ENCODE results near the gene PTPRE. TPM values are rescaled to one million over a fixed set of nuclear protein-coding genes. Genes with fewer than 3 reads are reported as not detected.

PTPRE gene
- total RNA-seq, 1 experiment from 2014 or later, result 7.9 TPM

- ChIA-PET CTCF (no interaction called here), POLR2A (ENCODE audit: unreplicated experiment) (interaction anchor here (0.6 kb wide), 1 partner anchor 64 kb away, joined by 4 read pairs; no protein-coding TSS in a partner anchor)
- TF ChIP-seq EZH2 (IDR thresholded peaks at IDR 0.05; ENCODE audit: low read depth) (no peak), CTCF (conservative IDR thresholded peaks at IDR 0.05) (no peak)
- Histone ChIP-seq H3K79me2 (ENCODE audit: low read depth) (peaks cover 6% of the 10 kb centered on the region; the same call in 1 of the 2 replicates), H3F3A (ENCODE audit: insufficient read depth, low read depth) (peaks cover 9% of the 10 kb centered on the region; the same call in 1 of the 2 replicates), H3K4me3 (no peak overlapping the region), H3K4me1 (replicated peaks; ENCODE audit: insufficient read depth) (peaks cover 28% of the 10 kb centered on the region), H3K9me3 (ENCODE audit: insufficient read depth, low read depth) (no peaks in the 10 kb centered on the region), H3K4me2 (no peak overlapping the region), H2AFZ (no peak overlapping the region), H3K27ac (no peak overlapping the region), H3K9me2 (ENCODE audit: insufficient read depth) (no peaks in the 10 kb centered on the region), H3K27me3 (ENCODE audit: insufficient read depth, low read depth) (no peaks in the 10 kb centered on the region), H3K36me3 (ENCODE audit: low read depth) (no peaks in the 10 kb centered on the region), H4K20me1 (ENCODE audit: insufficient read depth) (no peaks in the 10 kb centered on the region)
- no peak for DNase-seq
- intact Hi-C loops (cut with micrococcal nuclease; ENCODE audit: unreplicated experiment), result no loop called here
- BruUV-seq (replicated peaks), result no TSS peak
These were observed 41.9 kb downstream of the PTPRE start for GRCh38 chr10:127948791-127949190.

- ChIA-PET POLR2A (ENCODE audit: unreplicated experiment) (no interaction called here), CTCF (no interaction called here)
- Histone ChIP-seq H3K27me3 (ENCODE audit: insufficient read depth, low read depth) (no peaks in the 10 kb centered on the region), H3K4me3 (no peak overlapping the region), H3K27ac (no peak overlapping the region), H3K4me2 (no peak overlapping the region), H3K79me2 (ENCODE audit: low read depth) (peaks cover 6% of the 10 kb centered on the region; the same call in 1 of the 2 replicates), H4K20me1 (ENCODE audit: insufficient read depth) (no peaks in the 10 kb centered on the region), H3K9me2 (ENCODE audit: insufficient read depth) (no peaks in the 10 kb centered on the region), H3K36me3 (ENCODE audit: low read depth) (no peaks in the 10 kb centered on the region), H2AFZ (no peak overlapping the region), H3F3A (ENCODE audit: insufficient read depth, low read depth) (peaks cover 4% of the 10 kb centered on the region; the same call in 1 of the 2 replicates), H3K9me3 (ENCODE audit: insufficient read depth, low read depth) (no peaks in the 10 kb centered on the region), H3K4me1 (replicated peaks; ENCODE audit: insufficient read depth) (peaks cover 22% of the 10 kb centered on the region)
- DNase-seq, result no peak
- no TSS peak for BruUV-seq (replicated peaks)
- TF ChIP-seq EZH2 (IDR thresholded peaks at IDR 0.05; ENCODE audit: low read depth) (no peak), CTCF (conservative IDR thresholded peaks at IDR 0.05) (no peak)
- intact Hi-C loops (cut with micrococcal nuclease; ENCODE audit: unreplicated experiment), result no loop called here
These were observed 42.9 kb downstream of the PTPRE start for GRCh38 chr10:127949831-127950230.

- CTCF ChIA-PET, result no interaction called here
These were observed 45.1 kb downstream of the PTPRE start for GRCh38 chr10:127951861-127952574.

More at GRCh38 chr10:127951861-127952574, 45.1 kb downstream of the PTPRE start:
- Histone ChIP-seq H3K27ac (no peak overlapping the region), H3K79me2 (ENCODE audit: low read depth) (peaks cover under 1% of the 10 kb centered on the region; the same call in 1 of the 2 replicates), H3K36me3 (ENCODE audit: low read depth) (no peaks in the 10 kb centered on the region), H3F3A (ENCODE audit: insufficient read depth, low read depth) (no peaks in the 10 kb centered on the region), H4K20me1 (ENCODE audit: insufficient read depth) (no peaks in the 10 kb centered on the region), H3K4me3 (no peak overlapping the region), H3K9me2 (ENCODE audit: insufficient read depth) (no peaks in the 10 kb centered on the region), H2AFZ (no peak overlapping the region), H3K9me3 (ENCODE audit: insufficient read depth, low read depth) (no peaks in the 10 kb centered on the region), H3K4me1 (replicated peaks; ENCODE audit: insufficient read depth) (peaks cover 6% of the 10 kb centered on the region), H3K4me2 (no peak overlapping the region), H3K27me3 (ENCODE audit: insufficient read depth, low read depth) (no peaks in the 10 kb centered on the region)
- no TSS peak for BruUV-seq (replicated peaks)
- intact Hi-C loops (cut with micrococcal nuclease; ENCODE audit: unreplicated experiment), result no loop called here
- no peak for TF ChIP-seq EZH2 (IDR thresholded peaks at IDR 0.05; ENCODE audit: low read depth)
- no peak for TF ChIP-seq CTCF (conservative IDR thresholded peaks at IDR 0.05)
- POLR2A ChIA-PET (ENCODE audit: unreplicated experiment), result no interaction called here
- DNase-seq, result no peak
